ENCODE measurements around the gene OR9Q1.

The OR9Q1 gene

GRCh38 chr11:58058276-58059006 lies 34.8 kb downstream of the OR9Q1 start:
- H3K27ac ChIP-seq, result no peak overlapping the region; the same call in 1 of the 2 replicates
- TF ChIP-seq CTCF (conservative IDR thresholded peaks at IDR 0.05), result no peak

- TF ChIP-seq CTCF (conservative IDR thresholded peaks at IDR 0.05), result no peak
- no peak overlapping the region; the same call in 1 of the 2 replicates for H3K27ac ChIP-seq
Observed at GRCh38 chr11:58059007-58059350, 35.3 kb downstream of the OR9Q1 start.

DNA sequence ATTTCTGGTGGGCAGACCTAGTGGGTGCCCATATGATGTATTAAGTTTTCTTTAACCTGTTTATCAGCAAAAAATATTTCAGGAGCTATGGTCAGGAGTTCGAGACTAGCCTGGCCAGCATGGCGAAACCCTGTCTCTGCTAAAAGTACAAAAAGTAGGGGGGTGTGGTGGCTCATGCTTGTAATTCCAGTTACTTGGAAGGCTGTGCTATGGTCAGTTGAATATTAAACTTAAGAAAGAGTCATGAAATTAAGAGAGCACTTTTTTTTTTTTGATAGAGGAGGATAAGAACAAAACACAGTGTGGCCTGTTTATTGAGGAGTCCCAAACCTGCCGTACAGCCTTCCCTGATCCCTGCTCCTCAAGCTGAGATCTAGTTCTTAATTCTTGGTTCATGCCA lies 36.9 kb downstream of the OR9Q1 start:
- TF ChIP-seq CTCF (conservative IDR thresholded peaks at IDR 0.05), result no peak
- no peak overlapping the region for H3K27ac ChIP-seq

- H3K27ac ChIP-seq, result no peak overlapping the region
- TF ChIP-seq CTCF (conservative IDR thresholded peaks at IDR 0.05), result peak; percentile 25
Observed at GRCh38 chr11:58060939-58061672, 37.4 kb downstream of the OR9Q1 start.

GRCh38 chr11:58061813-58062212 lies 38.1 kb downstream of the OR9Q1 start:
- H3K27ac ChIP-seq, result no peak overlapping the region
- TF ChIP-seq CTCF (conservative IDR thresholded peaks at IDR 0.05), result no peak

GRCh38 chr11:58067685-58068084 lies 44.0 kb downstream of the OR9Q1 start:
- no peak for TF ChIP-seq CTCF (conservative IDR thresholded peaks at IDR 0.05)
- H3K27ac ChIP-seq, result no peak overlapping the region

DNA sequence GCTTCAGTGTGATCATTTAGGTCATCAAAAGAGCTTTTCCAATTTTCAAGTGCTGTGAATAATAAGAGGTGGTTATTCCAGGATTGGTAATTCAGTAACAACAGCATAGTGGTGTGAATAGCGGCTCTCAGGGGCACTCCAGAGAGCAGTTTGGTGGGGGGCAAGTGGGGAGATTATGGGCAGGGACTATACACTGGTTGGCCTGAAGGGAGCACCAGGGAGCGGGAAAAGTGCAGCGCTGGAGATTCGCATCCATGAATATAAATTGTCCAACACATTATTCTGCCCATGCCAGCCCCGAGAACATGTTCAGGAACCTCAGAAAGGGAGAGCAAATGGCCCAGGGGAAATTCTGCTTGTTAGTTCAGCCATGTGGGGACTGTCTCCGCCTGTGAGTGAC lies 45.0 kb downstream of the OR9Q1 start:
- no peak for TF ChIP-seq CTCF (conservative IDR thresholded peaks at IDR 0.05)

More for the DNA sequence above, 45.0 kb downstream of the OR9Q1 start:
- no peak overlapping the region for H3K27ac ChIP-seq
